ENCODE measurements around the gene DCBLD1. TPM values are rescaled to one million over a fixed set of nuclear protein-coding genes. Genes with fewer than 3 reads are reported as not detected.

Gene DCBLD1
- total RNA-seq, 1 experiment from 2014 or later, result 11.2 TPM

GRCh38 chr6:117440706-117441525, 41.6 kb upstream of the DCBLD1 start:
- TF ChIP-seq, protein P1, sequence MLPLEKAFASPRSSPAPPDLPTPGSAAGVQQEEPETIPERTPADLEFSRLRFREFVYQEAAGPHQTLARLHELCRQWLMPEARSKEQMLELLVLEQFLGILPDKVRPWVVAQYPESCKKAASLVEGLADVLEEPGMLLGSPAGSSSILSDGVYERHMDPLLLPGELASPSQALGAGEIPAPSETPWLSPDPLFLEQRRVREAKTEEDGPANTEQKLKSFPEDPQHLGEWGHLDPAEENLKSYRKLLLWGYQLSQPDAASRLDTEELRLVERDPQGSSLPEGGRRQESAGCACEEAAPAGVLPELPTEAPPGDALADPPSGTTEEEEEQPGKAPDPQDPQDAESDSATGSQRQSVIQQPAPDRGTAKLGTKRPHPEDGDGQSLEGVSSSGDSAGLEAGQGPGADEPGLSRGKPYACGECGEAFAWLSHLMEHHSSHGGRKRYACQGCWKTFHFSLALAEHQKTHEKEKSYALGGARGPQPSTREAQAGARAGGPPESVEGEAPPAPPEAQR (CRISPR knock-in tag; IDR thresholded peaks at IDR 0.05), result no peak
- TF ChIP-seq IRF2 (CRISPR knock-in tag; IDR thresholded peaks at IDR 0.05; ENCODE audit: borderline replicate concordance, low read depth) (no peak), NFYB (CRISPR knock-in tag; conservative IDR thresholded peaks at IDR 0.05; ENCODE audit: low read depth) (no peak), NR2C2 (CRISPR knock-in tag; IDR thresholded peaks at IDR 0.05) (no peak), FOXP1 (CRISPR knock-in tag; IDR thresholded peaks at IDR 0.05; ENCODE audit: borderline replicate concordance) (no peak), ZNF263 (CRISPR knock-in tag; IDR thresholded peaks at IDR 0.05; ENCODE audit: low read depth) (no peak), TCF7 (CRISPR knock-in tag; IDR thresholded peaks at IDR 0.05; ENCODE audit: low read depth) (no peak), E2F4 (CRISPR knock-in tag; IDR thresholded peaks at IDR 0.05; ENCODE audit: borderline replicate concordance, low read depth) (no peak), ESRRA (CRISPR knock-in tag; IDR thresholded peaks at IDR 0.05; ENCODE audit: borderline replicate concordance) (no peak), MYBL2 (CRISPR knock-in tag; IDR thresholded peaks at IDR 0.05) (no peak), ZNF138 (CRISPR knock-in tag; conservative IDR thresholded peaks at IDR 0.05) (no peak), CREB1 (CRISPR knock-in tag; IDR thresholded peaks at IDR 0.05) (no peak), NFE2L1 (CRISPR knock-in tag; IDR thresholded peaks at IDR 0.05) (no peak)
- TF ChIP-seq, protein P2, sequence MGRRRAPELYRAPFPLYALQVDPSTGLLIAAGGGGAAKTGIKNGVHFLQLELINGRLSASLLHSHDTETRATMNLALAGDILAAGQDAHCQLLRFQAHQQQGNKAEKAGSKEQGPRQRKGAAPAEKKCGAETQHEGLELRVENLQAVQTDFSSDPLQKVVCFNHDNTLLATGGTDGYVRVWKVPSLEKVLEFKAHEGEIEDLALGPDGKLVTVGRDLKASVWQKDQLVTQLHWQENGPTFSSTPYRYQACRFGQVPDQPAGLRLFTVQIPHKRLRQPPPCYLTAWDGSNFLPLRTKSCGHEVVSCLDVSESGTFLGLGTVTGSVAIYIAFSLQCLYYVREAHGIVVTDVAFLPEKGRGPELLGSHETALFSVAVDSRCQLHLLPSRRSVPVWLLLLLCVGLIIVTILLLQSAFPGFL (CRISPR knock-in tag; IDR thresholded peaks at IDR 0.05; ENCODE audit: borderline replicate concordance), result no peak
- TF ChIP-seq, protein P3, sequence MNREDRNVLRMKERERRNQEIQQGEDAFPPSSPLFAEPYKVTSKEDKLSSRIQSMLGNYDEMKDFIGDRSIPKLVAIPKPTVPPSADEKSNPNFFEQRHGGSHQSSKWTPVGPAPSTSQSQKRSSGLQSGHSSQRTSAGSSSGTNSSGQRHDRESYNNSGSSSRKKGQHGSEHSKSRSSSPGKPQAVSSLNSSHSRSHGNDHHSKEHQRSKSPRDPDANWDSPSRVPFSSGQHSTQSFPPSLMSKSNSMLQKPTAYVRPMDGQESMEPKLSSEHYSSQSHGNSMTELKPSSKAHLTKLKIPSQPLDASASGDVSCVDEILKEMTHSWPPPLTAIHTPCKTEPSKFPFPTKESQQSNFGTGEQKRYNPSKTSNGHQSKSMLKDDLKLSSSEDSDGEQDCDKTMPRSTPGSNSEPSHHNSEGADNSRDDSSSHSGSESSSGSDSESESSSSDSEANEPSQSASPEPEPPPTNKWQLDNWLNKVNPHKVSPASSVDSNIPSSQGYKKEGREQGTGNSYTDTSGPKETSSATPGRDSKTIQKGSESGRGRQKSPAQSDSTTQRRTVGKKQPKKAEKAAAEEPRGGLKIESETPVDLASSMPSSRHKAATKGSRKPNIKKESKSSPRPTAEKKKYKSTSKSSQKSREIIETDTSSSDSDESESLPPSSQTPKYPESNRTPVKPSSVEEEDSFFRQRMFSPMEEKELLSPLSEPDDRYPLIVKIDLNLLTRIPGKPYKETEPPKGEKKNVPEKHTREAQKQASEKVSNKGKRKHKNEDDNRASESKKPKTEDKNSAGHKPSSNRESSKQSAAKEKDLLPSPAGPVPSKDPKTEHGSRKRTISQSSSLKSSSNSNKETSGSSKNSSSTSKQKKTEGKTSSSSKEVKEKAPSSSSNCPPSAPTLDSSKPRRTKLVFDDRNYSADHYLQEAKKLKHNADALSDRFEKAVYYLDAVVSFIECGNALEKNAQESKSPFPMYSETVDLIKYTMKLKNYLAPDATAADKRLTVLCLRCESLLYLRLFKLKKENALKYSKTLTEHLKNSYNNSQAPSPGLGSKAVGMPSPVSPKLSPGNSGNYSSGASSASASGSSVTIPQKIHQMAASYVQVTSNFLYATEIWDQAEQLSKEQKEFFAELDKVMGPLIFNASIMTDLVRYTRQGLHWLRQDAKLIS (CRISPR knock-in tag; IDR thresholded peaks at IDR 0.05; ENCODE audit: borderline replicate concordance), result no peak
- TF ChIP-seq, protein P4, sequence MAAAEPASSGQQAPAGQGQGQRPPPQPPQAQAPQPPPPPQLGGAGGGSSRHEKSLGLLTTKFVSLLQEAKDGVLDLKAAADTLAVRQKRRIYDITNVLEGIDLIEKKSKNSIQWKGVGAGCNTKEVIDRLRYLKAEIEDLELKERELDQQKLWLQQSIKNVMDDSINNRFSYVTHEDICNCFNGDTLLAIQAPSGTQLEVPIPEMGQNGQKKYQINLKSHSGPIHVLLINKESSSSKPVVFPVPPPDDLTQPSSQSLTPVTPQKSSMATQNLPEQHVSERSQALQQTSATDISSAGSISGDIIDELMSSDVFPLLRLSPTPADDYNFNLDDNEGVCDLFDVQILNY (CRISPR knock-in tag; IDR thresholded peaks at IDR 0.05), result no peak
- TF ChIP-seq, protein P5, sequence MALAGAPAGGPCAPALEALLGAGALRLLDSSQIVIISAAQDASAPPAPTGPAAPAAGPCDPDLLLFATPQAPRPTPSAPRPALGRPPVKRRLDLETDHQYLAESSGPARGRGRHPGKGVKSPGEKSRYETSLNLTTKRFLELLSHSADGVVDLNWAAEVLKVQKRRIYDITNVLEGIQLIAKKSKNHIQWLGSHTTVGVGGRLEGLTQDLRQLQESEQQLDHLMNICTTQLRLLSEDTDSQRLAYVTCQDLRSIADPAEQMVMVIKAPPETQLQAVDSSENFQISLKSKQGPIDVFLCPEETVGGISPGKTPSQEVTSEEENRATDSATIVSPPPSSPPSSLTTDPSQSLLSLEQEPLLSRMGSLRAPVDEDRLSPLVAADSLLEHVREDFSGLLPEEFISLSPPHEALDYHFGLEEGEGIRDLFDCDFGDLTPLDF (CRISPR knock-in tag; IDR thresholded peaks at IDR 0.05), result no peak
- TF ChIP-seq, protein P6, sequence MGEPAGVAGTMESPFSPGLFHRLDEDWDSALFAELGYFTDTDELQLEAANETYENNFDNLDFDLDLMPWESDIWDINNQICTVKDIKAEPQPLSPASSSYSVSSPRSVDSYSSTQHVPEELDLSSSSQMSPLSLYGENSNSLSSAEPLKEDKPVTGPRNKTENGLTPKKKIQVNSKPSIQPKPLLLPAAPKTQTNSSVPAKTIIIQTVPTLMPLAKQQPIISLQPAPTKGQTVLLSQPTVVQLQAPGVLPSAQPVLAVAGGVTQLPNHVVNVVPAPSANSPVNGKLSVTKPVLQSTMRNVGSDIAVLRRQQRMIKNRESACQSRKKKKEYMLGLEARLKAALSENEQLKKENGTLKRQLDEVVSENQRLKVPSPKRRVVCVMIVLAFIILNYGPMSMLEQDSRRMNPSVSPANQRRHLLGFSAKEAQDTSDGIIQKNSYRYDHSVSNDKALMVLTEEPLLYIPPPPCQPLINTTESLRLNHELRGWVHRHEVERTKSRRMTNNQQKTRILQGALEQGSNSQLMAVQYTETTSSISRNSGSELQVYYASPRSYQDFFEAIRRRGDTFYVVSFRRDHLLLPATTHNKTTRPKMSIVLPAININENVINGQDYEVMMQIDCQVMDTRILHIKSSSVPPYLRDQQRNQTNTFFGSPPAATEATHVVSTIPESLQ (CRISPR knock-in tag; IDR thresholded peaks at IDR 0.05), result no peak
- TF ChIP-seq, protein P7, sequence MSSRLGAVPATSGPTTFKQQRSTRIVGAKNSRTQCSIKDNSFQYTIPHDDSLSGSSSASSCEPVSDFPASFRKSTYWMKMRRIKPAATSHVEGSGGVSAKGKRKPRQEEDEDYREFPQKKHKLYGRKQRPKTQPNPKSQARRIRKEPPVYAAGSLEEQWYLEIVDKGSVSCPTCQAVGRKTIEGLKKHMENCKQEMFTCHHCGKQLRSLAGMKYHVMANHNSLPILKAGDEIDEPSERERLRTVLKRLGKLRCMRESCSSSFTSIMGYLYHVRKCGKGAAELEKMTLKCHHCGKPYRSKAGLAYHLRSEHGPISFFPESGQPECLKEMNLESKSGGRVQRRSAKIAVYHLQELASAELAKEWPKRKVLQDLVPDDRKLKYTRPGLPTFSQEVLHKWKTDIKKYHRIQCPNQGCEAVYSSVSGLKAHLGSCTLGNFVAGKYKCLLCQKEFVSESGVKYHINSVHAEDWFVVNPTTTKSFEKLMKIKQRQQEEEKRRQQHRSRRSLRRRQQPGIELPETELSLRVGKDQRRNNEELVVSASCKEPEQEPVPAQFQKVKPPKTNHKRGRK (CRISPR knock-in tag; IDR thresholded peaks at IDR 0.05; ENCODE audit: borderline replicate concordance), result no peak
- TF ChIP-seq, protein P8, sequence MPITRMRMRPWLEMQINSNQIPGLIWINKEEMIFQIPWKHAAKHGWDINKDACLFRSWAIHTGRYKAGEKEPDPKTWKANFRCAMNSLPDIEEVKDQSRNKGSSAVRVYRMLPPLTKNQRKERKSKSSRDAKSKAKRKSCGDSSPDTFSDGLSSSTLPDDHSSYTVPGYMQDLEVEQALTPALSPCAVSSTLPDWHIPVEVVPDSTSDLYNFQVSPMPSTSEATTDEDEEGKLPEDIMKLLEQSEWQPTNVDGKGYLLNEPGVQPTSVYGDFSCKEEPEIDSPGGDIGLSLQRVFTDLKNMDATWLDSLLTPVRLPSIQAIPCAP (CRISPR knock-in tag; IDR thresholded peaks at IDR 0.05), result no peak
- H3K36me3 Mint-ChIP-seq, result no peaks in the 10 kb centered on the region; the same call in 1 of the 2 replicates
- no peak overlapping the region for H3K4me3 Mint-ChIP-seq
- CTCF ChIA-PET, result interaction anchor here (0.8 kb wide), 1 partner anchor 9 kb away, joined by 4 read pairs; no protein-coding TSS in a partner anchor
- no peaks in the 10 kb centered on the region for H3K27me3 Mint-ChIP-seq (ENCODE audit: low read depth)
- 0 out of 2 replicates have a peak, but pooled peaks cover 4% of the 10 kb centered on the region for H3K4me1 Mint-ChIP-seq
- ATAC-seq (no peak), DNase-seq (ENCODE audit: low spot score) (no peak)
- POLR2A ChIA-PET, result interaction anchor here (0.7 kb wide), 1 partner anchor 1460 kb away, joined by 5 read pairs; no protein-coding TSS in a partner anchor
- no peak overlapping the region for H3K27ac Mint-ChIP-seq
- H3K9me3 Mint-ChIP-seq, result peaks cover 15% of the 10 kb centered on the region
